DMS53 treated with DMSO at 0.1 percent for 48 hours (cell line): Measurements from ENCODE around the gene FLNB.

Experiments
- DNase-seq: peaks from one replicate; lab custom pipeline; 2025; ENCODE audit not compliant: unreplicated experiment; lab: John Stamatoyannopoulos, UW

Gene FLNB

GRCh38 chr3:58177747-58178527 lies 169.7 kb downstream of the FLNB start:
- no peak for DNase-seq

- DNase-seq = no peak
Measured at GRCh38 chr3:58178528-58179234, 170.5 kb downstream of the FLNB start.

- DNase-seq = no peak
Measured at GRCh38 chr3:58179235-58180098, 171.2 kb downstream of the FLNB start.

GRCh38 chr3:58180099-58180880 lies 172.1 kb downstream of the FLNB start:
- DNase-seq = no peak

GRCh38 chr3:58180940-58181587 lies 172.8 kb downstream of the FLNB start:
- peak; percentile 64 for DNase-seq

GRCh38 chr3:58183221-58183620 lies 175.0 kb downstream of the FLNB start:
- DNase-seq = no peak

GRCh38 chr3:58183891-58184290 lies 175.7 kb downstream of the FLNB start:
- no peak for DNase-seq

GRCh38 chr3:58184309-58184981 lies 176.2 kb downstream of the FLNB start:
- DNase-seq = no peak

GRCh38 chr3:58184982-58185360 lies 176.7 kb downstream of the FLNB start:
- DNase-seq = no peak

- no peak for DNase-seq
Measured at GRCh38 chr3:58188173-58188564, 179.9 kb downstream of the FLNB start.

GRCh38 chr3:58188921-58189451 lies 180.8 kb downstream of the FLNB start:
- no peak for DNase-seq

GRCh38 chr3:58189691-58190090 lies 181.5 kb downstream of the FLNB start:
- DNase-seq = no peak

- no peak for DNase-seq
Measured at GRCh38 chr3:58190291-58190690, 182.1 kb downstream of the FLNB start.

GRCh38 chr3:58190882-58191281 lies 182.7 kb downstream of the FLNB start:
- no peak for DNase-seq

- DNase-seq = no peak
Measured at GRCh38 chr3:58191361-58191991, 183.3 kb downstream of the FLNB start.

- no peak for DNase-seq
Measured at GRCh38 chr3:58192069-58192468, 183.8 kb downstream of the FLNB start.

GRCh38 chr3:58193682-58194407 lies 185.6 kb downstream of the FLNB start:
- DNase-seq = no peak

GRCh38 chr3:58197588-58197987 lies 189.4 kb downstream of the FLNB start:
- no peak for DNase-seq
